ENCODE data around the gene MTMR12.
"Not testable (repeated sequence)": the region's sequence is repeated elsewhere in the genome, so short reads cannot be mapped to it uniquely, and the experiment has no call there.

The MTMR12 gene

DNA sequence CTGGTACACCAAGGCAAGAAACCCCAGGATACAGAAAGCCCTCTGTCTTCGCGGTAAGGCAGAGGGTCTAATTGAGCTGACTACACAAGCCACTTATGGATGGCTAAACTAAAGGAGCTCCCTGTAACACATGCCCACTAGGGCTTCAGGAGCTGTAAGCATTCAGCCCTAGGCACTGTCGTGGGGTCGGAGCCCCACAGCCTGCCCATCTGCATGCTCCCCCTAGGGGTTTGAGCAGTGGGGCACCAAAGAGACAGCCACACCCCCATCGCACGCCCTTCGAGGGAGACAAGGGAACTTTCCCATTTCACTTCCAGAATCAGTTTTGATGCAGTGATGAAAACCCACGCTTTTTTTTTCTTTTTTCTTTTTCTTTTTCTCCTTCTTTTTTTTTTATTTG, 11.0 kb upstream of the MTMR12 start:
- no peak for DNase-seq (ENCODE audit: low read depth, low spot score)

DNA sequence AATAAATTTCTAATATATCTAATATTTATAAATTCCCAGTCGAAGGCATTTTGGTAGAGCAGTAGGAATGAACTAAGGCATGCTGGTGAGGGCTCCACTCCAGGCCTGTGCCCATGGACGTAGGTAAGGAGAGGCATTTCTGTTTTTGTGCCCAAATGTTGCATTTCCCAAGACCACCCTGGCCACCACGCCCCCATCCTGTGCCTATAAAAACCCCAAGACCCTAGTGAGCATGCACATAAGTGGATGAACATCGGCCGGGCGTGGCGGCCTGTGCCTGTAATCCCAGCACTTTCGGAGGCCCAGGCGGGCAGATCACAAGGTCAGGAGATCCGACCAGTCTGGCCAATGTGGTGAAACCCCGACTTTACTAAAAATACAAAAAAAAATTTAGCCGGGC, 10.1 kb upstream of the MTMR12 start:
- DNase-seq (ENCODE audit: low read depth, low spot score): no peak

DNA sequence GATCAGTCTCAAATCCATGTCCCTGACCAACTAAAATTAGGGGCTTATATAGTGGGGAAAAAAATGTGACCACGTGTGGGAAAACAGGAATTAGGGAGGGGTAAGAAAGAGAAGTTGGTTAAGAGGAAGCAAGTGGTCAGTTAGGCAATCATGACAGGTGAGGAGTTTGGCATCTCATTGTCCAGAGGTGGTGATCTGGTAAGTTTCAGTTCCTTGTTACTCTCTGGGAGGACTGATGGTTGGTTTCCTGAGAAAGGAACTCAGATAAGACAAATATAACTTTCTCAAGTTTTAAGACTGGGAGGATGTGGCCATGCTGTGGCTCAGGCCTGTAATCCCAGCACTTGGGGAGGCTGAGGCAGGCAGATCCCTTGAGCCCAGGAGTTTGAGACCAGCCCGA, 9.0 kb upstream of the MTMR12 start:
- not testable (repeated sequence) for DNase-seq (ENCODE audit: low read depth, low spot score)

DNA sequence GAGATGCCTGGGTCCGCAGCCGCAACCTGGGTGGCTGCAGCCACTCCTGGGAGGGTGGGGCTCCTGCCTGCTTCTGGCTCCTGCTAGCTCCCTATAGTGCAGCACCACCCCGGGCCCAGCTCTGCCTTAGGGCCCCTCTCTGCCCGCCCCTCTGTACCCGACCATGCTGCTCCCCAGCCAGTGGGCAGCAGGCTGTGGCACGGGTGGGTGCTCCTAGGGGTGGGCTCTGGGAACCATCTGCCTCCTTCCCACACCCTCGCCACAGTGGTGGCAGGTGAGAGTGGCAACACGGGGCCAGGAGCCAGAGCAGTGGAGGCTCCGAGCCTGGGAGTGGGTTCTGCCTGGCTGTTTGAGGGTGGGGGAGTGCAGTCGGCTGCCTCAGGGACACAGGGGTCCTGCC, 7.8 kb upstream of the MTMR12 start:
- no peak for DNase-seq (ENCODE audit: low read depth, low spot score)

DNA sequence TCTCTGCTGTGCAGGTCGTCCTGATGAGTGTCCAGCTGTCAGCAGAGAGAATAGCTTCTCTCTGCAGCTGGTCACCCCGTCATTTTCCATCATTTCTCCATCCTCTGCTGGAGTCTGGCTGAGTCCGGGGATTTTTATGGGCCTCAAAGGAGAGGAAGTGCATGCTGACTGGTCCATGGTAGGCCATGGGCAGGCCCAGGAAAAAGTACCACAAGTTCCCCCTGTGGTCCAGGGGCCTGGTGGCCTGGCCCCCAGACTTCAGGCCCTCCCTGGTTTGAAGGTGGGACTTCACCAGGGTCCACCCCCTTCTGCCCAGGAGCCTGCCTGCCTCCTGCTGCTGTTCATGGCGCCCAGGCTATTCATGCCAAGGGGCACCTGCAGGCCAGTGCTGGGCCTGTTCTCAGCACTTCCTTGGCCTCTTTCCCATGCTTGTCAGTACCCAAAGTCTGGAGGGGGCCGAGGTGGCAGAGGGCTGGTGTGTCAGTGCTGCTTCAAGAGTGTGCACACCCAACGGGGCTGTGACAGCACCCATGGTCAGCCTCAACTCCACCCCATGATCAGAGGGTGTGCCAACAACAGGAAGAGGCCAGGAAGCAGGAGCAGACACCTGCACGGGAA, 7.3 kb upstream of the MTMR12 start:
- DNase-seq (ENCODE audit: low read depth, low spot score): no peak

DNA sequence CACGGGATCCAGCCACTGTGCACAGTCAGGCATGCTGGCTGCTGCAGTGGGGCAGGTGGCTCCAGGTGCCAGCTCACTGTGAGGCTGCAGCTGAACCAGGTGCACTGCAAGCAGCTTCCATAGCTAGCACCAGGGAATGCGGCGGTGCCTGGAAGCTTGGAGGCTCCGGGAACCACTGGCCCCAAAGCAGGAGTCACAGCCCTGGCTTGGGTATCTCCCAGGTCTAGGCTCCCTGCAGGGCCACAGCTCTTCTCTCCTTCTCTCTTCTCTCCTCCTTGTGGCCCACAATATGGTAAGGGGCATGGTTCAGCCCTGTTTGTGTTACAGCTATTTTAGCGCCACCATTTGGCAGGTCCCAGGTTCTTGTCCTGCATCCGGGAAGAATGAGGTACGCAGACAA, 6.7 kb upstream of the MTMR12 start:
- DNase-seq (ENCODE audit: low read depth, low spot score): no peak

DNA sequence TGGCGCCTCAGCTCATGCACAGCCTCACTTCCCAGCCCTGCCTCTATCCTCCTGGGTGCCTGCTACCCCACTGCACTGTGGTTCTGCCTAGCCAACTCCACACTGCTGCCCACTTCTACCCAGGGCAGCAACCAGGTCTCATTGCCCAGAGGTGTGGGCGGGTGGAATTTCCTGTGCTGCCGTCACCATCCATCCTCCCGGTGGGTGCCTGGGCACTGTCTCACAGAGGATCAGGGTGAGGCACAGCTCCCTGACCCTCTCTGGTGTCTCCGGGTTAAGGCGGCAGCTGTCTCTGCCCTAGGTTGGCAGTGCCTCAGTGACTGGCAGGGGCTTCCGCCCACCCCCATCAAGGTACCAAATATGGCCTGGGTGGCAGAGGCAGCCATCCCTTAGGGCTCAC, 4.3 kb upstream of the MTMR12 start:
- DNase-seq (ENCODE audit: low read depth, low spot score): no peak

DNA sequence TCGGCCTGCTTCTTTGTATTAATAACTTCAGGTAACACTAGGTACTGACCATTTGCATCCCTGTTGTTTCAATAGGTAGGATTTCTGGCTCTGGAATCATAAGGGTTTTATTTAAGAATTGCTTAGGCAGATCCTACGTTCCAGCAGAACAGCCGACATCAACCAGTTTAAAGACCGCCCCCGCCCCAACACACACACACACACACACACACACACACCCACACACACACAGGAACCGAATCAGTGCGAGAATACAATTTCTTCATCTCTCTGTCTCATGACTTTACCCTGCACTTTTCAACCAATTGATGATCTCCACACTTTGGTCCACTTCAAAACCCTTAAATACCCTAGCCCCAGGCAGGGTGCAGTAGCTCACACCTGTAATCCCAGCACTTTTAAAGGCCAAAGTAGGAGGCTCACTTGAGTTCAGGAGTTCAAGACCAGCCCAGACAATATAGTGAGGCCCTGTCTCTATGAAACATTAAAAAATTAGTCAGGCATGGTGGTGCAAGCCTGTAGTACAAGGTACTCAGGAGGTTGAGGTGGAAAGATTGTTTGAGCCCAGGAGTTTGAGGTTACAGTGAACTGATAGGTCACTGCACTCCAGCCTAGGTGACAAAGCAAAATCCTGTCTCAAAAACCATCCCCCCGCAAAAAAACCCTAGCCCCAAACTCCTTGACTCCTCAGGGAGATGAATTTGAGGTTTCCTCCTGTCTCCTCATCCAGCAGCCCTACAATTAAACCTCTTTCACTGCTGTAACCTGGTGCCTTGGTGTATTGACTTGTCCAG, 2.7 kb upstream of the MTMR12 start:
- no peak for DNase-seq (ENCODE audit: low read depth, low spot score)

DNA sequence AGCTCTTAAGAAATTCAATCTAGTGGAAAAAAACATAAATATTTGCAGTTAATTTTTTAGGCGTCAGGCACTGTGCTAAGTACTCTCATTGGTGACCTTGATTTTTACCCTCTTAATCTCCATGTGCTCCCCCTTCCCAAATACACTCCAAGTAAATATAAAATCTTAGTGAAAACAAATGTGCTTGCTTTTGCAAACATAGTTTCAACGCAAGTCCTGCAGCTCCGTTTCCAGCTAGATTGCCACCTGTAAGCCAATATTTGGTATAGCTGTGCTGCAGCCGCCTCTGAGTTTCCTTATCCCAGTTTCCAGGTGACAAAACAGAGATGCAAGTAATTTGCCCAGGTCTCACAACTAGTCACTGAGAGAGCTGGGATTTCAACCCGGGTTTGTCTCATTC, 1.9 kb upstream of the MTMR12 start:
- DNase-seq (ENCODE audit: low read depth, low spot score): no peak

DNA sequence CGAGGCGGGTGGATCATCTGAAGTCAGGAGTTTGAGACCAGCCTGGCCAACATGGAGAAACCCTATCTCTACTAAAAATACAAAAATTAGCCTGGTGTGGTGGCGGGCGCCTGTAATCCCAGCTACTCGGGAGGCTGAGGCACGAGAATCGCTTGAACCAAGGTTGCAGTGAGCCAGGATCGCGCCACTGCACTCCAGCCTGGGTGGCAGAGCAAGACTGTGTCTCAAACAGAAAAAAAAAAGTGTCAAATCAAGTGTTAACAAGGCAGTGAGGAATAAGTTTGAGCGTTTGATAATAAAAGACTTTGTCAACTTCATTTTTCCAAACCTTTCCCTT, 1.4 kb upstream of the MTMR12 start:
- not testable (repeated sequence) for DNase-seq (ENCODE audit: low read depth, low spot score)

DNA sequence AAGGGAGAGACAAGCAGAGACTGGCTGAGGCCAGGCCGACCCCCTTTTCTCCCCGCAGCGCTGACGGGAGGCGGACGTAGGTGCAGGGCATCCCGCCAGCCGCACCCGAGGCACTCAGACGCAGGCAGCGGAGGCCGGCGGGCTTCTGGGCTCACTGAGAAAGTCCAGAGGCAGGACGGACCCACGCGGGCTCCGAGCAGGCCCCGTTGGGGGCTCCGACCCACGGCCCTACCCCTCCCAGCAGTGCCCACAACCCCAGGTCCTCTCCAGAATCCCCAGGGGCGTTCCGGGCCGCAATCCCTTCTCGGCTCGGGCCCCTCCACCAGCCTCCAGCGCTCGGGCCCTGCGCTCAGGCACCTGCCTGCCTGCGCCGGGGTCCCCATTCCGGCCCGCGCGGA, 543 bp downstream of the MTMR12 start:
- DNase-seq (ENCODE audit: low read depth, low spot score): no peak

DNA sequence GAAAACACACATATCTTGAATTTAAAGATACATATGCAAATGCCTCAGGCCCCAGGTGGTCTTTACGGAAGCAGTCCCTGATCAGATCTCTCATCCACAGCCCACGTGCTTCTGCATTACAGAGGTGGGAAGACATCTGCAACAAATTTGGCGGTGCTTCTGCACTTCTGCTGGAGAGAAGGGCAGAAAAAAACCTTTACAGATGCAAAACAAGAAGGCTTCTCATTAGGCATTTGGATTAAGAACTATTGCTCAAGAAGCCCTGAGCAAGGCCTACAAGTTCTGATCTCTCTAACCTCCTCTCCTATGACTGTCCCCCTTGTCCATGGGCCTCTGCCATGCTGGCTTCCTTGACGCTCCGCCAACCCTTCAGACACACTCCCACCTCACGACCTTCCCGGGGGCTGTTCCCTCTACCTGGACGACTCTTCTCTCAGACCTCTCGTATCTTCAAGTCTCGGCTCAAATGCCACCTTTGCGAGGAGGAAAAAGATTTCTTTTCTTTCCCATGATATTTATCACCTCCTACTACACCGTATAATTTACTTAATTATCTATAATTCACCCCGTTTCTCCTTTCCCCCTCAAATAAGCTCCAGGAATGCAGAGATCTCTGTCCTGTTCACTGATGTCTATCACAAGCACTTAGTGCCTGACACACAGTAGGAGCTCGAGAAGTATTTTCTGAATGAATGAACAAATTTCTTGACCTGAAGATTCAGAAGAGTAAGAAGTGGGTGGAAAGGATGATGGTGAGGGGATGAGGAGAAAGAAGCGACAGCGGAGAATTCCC, 1.1 kb downstream of the MTMR12 start:
- DNase-seq (ENCODE audit: low read depth, low spot score): no peak

DNA sequence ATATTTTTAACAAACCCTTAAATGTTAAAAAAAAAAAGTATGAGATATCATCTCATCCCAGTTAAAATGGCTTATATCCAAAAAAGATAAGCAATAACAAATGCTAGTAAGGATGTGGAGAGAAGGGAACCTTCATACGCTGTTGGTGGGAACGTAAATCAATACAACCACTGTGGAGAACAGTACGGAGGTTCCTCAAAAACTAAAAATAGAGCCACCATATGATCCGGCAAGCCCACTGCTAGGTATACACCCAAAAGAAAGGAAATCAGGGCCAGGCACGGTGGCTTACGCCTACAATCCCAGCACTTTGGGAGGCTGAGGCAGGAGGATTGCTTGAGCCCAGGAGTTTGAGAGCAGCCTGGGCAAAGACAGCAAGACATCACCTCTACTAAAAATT, 3.0 kb downstream of the MTMR12 start:
- DNase-seq (ENCODE audit: low read depth, low spot score): no peak

DNA sequence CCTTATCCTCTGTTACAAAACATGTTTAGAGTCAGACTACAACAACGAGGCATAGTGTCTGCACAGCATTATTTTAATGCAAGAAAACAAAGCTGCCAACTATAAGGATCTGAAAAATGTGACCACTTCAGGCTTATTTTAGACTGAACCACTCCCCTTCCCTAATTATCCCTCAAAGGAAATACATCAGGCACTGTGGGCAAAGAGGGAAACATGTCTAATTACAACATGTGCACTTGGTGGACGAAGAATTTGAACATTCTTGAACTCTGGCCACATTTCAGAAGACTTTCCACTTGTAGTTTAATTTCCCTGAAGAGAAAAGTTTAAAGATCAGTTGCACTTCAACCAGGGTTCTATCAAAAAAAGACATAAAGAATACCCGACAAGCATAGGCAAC, 3.8 kb downstream of the MTMR12 start:
- DNase-seq (ENCODE audit: low read depth, low spot score): no peak

DNA sequence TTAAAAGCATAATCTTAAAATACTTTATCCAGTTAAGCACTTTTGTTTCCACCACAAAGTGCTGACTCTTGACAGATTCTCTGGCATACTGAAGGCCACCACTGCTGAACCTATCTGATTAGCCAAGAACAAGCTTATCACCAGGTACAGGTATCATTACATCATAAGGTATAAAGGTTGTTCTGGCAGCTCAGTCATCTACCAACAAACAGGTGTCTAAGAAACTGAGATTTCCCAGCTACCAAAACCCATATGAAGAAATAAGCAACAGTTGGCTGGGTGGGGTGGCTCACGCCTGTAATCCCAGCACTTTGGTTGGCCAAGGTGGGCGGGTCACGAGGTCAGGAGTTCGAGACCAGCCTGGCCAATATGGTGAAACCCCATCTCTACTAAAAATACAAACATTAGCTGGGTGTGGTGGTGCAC, 5.0 kb downstream of the MTMR12 start:
- DNase-seq (ENCODE audit: low read depth, low spot score): no peak

DNA sequence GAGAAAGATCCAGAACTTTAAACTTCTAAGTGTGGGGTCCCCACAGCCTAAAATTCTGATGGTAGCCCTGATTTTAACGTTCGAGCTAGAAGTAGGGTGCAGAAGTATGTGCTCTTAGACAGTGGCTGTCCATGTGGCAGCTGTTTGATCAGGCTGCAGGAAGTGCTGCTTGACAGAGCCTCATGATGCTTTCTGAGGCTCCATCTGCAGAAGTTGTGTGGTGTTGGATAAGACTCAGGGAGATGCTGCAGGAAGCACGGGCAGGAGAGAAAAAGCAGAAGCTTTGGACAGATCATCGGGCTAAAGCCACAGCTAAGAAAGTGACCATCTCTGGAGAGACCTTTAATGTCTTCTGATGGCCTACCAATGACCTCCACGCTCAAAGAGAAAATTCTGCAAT, 8.1 kb downstream of the MTMR12 start:
- DNase-seq (ENCODE audit: low read depth, low spot score): no peak

DNA sequence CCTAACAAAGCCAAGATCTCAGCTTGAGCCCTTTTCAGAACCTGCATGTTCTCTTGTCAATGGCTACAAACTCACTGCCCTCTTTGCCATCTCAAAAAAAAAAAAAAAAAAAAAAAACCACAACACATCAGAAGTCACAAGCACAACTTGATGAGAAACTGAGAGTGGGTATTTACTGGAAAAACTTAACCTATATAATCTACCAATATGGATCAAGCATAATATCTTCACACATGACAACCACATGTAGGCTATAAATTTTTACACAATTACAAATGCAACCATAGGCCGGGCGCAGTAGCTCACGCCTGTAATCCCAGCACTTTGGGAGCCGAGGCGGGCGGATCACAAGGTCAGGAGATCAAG, 9.0 kb downstream of the MTMR12 start:
- no peak for DNase-seq (ENCODE audit: low read depth, low spot score)

DNA sequence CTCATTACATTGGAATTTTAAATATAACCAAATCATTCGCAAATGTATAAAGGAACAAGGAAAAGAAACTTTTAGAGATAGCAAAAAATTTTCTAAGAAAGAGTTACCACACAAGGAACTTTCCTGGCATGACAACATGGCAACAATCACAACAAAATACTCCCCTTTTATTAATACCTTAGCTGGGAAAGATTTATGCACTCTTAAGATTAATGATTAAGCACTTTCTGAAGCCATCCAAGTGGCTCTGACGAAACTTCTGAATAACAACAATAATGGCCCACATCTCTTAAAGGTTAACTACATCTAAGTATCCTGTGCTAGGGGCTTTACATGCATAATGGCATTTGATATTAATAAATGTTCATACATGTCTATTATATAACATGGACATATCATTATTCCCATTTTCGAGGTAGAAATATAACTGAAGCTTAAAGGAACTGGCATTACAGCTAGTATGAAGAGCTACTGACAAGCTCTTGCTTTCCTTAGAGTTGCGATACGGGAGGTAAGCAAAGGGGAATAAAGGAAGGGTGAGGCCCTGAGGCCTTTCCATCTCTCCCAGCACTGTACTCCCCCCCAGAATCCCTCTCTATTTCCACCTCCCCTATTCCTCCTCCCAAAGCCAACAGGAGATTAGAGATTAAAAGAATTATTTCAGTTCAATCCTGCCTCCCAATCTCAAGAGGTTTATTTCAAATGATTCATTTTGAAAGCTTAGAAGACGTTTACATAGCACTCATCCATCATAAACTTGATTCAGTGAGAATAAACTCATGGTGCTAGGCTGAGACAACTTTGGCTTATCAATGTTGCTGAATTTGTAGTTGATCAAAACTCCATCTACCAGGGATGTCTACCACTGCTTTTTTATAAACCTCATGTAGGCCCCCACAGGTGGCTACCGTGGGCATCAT, 9.6 kb downstream of the MTMR12 start:
- DNase-seq (ENCODE audit: low read depth, low spot score): no peak

DNA sequence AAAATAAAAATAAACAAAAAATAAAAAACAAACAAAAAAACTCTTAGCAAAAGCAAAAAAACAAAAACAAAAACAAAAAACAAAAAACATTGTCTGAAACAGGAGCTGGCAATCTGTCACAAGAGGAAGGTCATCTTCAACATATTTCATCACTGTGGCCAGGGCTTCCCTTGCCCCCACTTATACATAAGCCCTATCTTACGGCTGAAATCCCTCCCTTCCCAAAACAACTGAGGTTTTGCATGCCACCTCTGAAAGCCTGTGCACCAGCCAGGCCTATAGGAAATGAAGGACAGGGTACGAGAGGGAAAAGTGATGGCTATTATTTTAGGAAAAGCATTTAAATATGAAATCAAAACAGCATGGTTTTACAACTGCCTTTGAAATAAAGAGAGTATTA, 10.8 kb downstream of the MTMR12 start:
- DNase-seq (ENCODE audit: low read depth, low spot score): no peak

DNA sequence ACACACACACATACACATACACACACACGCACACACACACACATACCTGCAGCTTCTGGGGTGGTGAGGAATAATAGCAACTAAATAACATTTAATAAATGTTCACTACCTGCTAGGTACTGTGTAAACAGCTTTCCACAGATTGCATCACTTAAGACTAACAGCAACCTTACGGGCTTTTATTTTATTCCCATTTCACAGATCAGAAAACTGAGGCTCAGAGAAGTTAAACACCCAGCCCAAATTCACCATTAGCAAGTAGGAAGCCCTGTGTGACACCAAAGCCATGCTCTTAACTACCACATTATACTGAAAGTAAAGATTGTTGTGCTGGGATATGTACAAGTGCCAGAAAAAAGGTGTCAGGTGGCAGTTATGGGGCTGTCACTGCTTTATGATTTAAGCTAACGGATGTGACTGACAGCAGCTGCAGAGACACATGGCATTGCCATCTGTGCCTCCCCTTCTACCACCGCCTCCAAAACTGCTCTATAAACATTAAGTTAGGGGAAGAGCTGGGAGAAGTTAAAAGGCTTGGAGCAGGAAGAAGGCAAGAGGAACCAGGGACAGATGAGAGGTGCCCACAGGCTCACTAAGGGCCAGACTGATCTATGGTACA, 13.6 kb downstream of the MTMR12 start:
- DNase-seq (ENCODE audit: low read depth, low spot score): no peak

DNA sequence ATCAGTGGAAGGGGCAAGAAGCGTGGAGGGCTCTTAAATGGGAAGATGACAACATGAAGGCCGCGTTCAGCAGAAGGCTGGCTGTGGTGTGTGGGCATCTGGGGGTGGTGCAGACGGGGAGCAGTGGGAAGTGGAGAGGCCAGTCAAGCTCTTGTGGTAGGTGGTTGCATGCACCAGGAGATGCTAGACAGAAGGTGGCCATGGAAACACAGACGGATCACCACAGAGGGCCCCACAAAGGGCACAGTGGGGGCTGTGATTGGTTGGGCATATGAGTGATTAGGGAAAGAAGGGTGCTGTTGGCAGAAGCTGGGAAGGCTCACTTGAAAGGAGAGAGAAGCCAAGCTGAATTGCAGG, 14.7 kb downstream of the MTMR12 start:
- no peak for DNase-seq (ENCODE audit: low read depth, low spot score)

All from smooth muscle cell of the brain vasculature (primary cell).